ENCODE results near the gene SERPINB1.

SERPINB1 gene

DNA sequence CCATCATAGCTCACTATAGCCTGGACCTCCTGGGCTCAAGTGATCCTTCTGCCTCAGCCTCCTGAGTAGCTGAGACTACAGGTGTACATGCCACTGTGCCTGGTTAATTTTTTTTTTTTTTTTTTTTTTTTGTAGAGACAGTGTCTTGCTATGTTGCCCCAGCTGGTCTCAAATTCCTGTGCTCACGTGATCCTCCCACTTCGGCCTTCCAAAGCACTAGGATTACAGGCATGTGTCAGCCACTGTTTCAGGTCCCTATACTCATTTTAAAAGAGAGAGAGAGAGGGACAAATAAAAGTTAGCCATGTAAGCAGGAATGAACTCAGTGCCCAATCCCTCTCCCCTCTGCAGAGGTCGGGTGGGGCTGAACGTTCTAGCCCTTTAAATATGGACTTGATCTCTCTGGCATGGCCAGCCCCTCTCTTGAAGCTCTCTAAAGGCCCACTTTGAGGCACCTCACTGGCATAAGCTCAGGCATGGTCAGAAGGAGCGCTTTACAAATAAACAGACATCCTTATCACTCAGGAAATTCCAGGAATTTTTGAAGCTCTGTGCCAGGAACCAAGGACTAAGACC is 9.0 kb upstream of the SERPINB1 start:
- in situ Hi-C loops (cut with HindIII; ENCODE audit: low sequenced_read_pairs): no loop called here

DNA sequence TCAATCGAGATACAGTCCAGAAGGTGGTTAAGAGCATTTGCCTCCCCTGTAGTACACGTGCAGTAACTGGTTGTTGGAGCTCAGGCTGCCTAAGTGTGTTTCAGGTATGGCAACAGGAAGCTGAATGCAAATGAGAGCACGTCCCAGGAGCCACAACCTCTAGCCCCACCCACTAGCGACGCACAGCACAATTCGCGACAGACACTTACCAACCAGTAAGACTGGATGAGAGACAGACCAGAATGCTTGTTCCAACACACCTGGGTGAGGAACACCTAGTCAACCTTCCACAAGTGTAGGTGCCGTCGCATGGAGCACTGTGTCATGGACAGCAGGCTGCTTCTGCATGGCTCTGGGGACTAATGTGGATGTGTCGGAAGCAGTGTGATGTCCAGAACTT is 7.2 kb upstream of the SERPINB1 start:
- in situ Hi-C loops (cut with HindIII; ENCODE audit: low sequenced_read_pairs): no loop called here

DNA sequence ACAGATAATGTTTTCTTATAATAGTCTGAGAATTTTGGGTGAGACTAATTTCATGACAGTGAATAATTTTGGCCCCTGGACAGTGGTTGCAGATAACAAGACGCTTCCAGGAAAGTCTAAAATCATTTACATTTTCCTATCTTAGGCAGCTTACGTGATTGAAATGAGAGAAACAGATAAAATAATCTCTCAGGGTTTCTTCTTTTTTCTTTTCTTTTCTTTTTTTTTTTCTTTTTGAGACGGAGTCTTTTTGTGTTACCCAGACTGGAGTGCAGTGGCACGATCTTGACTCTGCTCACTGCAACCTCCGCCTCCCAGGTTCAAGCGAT is 4.2 kb upstream of the SERPINB1 start:
- in situ Hi-C loops (cut with HindIII; ENCODE audit: low sequenced_read_pairs): no loop called here

DNA sequence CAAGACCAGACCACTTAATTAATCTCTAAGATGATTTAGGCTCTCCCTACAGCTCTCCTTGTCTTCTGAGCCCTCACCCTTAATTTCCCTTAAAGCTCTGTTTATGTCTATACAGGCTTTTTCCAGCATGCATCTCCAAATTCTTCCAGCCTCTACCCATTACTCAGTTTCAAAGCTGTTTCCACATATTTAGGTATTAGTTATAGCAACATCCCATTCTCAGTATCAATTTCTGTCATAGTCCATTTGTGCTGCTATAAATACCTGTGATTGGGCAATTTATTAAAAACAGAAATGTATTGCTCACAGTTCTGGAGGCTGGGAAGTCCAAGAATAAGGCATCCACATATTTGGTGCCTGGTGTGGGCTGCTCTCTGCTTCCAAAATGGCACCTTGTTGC is 2.3 kb upstream of the SERPINB1 start:
- in situ Hi-C loops (cut with HindIII; ENCODE audit: low sequenced_read_pairs): no loop called here

DNA sequence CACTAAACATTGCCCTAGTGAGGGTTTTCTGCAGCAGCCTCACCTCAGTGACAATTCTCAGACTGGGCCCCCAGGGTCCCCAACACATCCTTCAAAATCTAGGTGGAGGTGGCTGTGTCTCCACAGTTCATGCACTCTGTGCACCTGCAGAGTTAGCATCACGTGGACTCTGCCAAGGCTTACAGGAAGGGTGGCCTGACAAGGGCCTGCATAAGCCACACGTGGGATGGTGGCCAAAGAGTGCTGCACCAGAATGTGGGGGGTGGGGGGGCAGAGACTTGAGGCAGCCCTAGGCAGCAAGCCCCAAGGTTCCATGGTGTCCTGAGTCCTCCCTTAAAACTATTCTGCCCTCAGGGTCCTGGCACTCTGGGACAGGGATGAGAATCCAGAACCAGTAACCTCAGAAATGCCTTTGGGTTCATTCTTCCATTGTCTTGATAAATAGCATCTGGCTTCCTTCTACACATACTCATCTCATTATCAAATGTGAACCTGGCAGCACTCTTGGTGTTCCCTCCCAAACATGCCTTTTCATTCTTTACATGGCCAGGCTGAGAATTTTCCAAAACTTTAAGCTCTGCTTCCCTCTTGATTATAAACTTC is 1.6 kb upstream of the SERPINB1 start:
- in situ Hi-C loops (cut with HindIII; ENCODE audit: low sequenced_read_pairs): no loop called here

DNA sequence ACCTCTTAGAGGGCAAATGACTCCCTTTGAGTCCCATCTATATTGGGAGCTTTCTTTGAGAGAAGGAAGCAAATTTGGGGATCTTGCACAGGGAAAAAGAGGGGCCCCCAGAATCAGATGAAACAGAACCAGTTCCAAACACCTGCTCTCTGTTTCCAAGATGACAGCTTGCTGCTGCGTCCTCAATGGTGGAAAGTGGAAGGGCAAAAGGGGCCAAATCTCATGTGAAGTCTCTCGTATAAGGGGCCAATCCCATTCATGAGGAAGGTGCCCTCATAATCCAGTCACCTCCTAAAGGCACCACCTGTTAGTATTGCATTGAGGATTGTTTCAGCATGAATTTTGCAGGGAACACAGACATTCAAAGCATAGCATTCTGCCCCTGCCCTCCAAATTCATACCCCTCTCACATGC is 483 bp upstream of the SERPINB1 start:
- in situ Hi-C loops (cut with HindIII; ENCODE audit: low sequenced_read_pairs): no loop called here

DNA sequence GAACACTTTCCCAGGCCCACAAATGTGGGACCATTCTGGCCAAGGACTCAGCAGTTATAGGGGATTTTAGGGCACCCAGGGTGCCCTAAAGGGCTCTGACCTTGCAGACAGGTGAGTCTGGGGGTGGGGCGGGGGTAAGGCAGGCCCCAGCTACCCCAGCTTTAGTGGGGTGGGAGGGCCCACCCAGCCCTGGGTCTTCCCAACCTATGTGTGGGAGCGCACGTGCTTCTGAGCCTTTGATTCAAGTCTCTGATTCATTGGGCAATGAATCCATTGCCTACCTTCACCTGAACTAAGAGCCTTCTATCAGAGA is 958 bp downstream of the SERPINB1 start:
- in situ Hi-C loops (cut with HindIII; ENCODE audit: low sequenced_read_pairs): no loop called here

DNA sequence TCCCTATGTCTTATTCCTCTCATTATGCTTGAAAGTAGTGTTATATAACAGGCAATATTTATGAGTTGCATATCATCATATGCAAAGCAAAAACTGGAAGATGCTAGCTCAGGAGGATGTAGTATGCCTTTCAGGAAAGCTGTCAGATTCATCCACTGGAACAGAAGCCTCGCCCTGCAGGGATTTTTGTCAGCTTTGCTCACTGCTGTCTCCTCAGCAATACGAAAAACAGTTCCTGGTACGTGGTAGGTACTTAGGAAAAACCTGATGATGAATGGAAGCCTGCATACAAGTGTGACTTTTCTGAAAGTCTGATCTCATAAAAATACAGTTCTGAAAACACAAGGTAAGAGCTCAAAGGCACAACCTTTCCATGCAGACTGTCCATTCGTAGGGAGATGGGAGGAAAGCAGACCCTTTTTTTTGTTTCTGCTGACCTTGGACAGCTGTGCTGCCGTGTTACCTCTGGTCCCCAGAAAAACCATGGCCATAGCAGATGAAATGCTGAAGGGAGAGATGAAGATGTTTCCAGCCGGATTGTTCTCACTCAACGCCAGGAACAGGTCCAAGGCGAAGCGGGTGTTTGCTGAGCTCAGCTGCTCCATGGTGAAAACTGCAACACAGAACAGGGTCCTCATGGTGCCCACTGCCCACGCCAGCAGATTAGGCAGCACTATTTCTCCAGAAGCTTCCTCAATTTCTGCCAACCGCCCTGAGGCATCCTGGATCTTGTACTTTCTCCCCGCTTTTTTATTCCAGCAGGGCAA is 1.5 kb downstream of the SERPINB1 start:
- in situ Hi-C loops (cut with HindIII; ENCODE audit: low sequenced_read_pairs): no loop called here

DNA sequence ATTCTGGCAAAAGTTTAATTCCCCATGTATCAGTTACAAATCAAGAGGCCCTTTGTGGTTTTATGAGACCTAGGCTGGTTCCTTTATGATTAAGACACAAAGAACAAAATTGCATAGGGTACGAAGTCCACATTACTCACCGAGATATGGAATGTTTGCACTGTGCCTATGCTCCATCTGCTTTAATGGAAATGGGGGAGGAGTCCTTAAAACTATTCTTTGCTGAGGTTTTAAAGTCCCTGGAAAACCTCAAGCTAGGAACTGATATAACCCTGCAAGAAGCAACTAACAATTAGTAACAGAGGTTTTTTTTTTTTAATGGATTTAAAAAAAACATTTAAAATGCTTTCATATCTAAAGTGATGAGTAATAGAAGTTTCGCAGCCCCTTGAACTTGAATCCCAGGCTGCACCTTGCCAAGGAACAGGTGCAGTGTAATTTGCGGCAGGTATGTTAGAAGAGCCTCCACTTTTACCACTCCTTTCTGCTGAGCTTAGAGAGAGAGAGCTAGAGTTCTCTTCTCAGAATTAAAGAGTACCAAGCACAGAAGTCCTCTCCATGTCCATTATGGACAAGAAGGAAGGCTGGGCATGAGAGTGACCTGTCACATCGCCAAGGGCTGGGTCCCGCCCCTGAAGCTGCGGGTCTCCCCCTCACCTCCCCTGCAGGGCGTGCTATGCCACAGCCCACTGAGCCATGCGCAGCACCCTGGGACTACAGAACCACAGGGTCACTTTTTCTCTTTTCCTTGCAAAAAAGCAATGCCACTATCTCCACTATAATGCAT is 2.3 kb downstream of the SERPINB1 start:
- in situ Hi-C loops (cut with HindIII; ENCODE audit: low sequenced_read_pairs): no loop called here

DNA sequence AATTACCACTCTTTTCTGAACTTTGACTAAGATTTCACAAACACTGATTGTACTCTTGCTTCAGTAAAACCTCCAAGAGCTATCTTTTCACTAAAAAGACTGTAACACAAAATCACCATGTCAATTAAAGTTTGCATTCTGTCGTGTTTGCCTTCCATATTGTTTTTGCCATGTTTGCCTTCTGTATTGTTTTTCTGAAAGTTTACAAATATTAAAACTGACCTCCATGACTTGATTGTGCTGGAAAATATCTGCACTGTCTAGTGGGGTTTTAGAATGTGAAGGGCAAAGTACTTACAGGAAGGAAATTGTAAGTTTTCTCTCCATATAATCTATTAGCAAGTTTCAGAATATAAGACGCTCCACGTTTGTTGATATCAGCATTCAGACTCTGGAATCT is 3.4 kb downstream of the SERPINB1 start:
- in situ Hi-C loops (cut with HindIII; ENCODE audit: low sequenced_read_pairs): no loop called here

DNA sequence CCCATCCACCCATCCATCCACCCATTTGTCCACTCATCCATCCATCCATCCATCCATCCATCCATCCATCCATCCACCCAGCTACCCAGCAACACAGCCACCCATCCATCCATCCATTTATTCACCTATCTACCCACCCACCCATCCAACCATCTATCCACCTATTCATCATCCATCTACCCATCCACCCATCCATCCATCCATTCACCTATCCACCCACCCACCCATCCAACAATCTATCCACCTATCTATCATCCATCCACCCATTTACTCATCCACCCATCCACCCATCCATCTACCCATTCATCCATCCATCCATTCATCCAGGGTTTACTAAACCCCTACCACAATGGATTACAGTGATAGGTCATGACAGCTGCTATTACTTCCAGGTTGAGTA is 7.4 kb downstream of the SERPINB1 start:
- in situ Hi-C loops (cut with HindIII; ENCODE audit: low sequenced_read_pairs): no loop called here

DNA sequence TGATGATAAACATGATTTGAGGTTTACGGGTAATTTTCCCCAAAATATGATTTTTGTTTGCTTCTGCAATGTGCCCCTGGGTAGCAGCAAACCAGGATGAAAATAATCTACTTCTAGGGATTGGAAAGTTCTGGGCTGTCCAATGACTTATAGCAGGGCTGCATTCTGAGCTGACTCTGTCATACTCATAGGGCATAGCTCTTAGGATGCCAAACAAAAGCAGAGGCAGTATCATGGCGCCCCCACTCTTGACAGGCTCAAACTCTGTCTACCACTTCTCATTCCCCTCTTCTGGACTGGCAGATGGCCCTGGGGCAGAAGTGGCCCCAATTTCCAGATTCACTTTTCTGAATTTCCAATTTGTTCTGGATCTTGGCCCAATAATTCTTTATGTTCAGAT is 10.3 kb downstream of the SERPINB1 start:
- in situ Hi-C loops (cut with HindIII; ENCODE audit: low sequenced_read_pairs): no loop called here

DNA sequence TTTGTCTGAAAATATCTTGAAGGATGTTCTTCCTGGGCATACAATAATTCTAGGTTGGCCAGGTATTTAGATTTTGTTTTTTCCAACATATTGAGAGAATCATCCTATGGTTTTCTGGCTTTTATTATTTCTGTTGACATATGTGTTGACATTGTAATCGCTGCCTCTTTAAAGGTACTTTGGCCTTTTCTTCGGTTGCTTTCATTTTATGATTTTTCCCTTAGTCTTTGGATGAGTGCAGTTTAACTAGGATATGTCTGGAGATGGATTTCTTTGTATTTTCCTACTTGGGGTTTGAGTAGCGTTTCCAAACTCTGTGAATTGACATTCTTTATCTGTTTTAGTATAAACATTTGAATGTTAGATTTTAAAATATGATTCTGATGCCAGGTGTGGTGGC is 11.5 kb downstream of the SERPINB1 start:
- in situ Hi-C loops (cut with HindIII; ENCODE audit: low sequenced_read_pairs): no loop called here

DNA sequence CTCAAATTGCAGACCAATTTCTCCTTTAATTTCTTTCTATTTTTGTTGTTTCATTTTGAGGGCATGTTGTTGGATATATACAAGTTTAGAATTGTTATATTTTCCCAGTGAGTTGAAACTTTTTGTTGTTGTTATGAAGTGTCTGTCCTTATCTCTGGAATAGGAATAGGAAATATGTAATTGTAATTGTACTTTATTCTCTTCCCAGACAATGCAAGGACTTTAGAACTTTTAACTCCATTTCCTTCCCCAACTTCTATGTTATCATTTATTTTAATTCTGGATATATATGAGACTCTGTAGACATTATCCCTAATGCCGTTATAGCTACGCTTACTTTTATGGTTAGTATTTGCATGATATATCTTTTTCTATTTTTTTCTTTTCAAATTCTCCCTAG is 12.4 kb downstream of the SERPINB1 start:
- in situ Hi-C loops (cut with HindIII; ENCODE audit: low sequenced_read_pairs): no loop called here

DNA sequence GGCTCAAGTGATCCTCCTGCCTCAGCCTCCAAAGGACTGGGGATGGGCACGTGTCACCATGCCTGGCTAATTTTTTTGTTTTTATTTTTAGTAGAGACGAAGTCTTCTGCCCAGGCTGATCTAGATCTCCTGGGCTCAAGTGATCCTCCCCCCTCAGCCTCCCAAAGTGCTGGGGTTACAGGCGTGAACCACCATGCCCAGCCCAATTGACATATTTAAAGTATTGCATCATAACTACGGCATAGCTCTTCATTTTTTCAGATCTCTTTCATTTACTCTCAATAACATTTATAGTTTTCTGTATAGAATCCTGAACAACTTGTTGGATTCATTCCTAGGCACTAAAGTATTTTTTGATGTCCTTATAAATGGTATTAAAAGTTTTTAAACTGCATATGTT is 13.0 kb downstream of the SERPINB1 start:
- in situ Hi-C loops (cut with HindIII; ENCODE audit: low sequenced_read_pairs): no loop called here

DNA sequence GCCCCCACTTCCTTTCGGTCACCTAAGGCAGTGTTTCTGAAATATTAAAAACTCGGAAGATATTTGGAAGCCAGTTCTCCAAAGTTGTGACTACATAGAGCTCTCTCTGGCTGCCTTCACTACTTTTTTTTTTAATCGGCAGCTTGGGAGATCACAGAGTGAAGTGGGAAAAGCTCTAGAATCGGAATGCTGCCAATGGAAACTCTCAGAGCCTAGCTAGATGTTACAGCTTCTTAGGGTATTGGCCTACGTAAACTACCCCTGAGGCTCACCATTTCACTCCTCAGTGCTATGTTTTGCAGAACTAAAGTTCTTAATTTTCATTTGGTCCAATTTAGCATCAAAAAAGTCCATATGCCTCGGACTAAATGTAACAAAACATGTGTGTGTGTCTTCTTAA is 14.5 kb downstream of the SERPINB1 start:
- in situ Hi-C loops (cut with HindIII; ENCODE audit: low sequenced_read_pairs): no loop called here

DNA sequence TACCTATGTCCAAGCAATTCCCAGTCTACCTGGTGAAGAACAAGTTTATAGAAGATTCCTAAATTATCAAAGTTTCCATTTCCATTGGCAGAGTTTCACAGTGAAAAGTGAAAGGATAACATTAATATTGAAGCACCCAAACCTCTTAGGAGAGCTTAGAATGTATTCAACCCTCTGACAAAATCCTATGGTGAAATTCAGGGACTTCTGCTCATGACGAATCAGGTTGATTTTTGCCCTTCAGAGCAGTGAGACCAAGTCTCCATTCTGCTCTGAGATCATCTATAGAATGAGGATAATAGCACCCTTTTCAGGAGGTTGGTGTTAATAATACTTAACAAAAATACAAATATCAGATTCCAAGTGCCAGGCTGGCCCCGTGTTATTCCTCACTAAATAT is 15.5 kb downstream of the SERPINB1 start:
- in situ Hi-C loops (cut with HindIII; ENCODE audit: low sequenced_read_pairs): no loop called here

DNA sequence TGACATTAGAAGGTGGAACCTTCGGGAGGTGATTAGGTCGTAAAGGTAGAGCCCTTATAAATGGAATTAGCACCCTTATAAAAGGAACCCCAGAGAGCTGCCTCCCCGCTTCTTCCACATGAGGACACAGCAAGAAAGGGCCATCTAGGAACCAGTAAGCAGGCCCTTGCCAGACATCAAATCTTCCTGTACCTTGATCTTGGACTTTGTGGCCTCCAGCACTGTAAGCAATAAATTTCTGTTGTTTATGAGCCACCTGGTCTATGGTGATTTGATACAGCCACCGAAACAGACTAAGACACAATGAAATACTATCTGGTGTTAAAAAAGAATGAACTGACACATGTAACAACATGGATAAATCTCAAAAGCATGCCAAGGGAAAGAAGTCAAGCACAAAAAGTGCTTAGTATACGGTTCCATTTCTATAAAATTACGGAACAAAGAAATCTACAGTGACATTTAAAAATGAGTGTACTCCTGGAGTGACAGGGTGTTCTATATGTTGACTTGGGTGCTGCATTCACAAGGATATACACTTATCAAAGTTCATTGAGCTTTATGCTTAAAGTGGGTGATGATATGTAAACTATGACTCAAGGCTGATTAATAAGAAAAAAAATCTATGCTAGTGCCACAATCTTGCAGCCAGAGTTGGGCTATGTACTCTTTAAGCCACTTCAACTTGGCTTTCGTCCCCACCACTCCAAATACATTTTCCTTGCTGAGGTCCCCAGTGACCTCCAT is 18.4 kb downstream of the SERPINB1 start:
- in situ Hi-C loops (cut with HindIII; ENCODE audit: low sequenced_read_pairs): no loop called here

DNA sequence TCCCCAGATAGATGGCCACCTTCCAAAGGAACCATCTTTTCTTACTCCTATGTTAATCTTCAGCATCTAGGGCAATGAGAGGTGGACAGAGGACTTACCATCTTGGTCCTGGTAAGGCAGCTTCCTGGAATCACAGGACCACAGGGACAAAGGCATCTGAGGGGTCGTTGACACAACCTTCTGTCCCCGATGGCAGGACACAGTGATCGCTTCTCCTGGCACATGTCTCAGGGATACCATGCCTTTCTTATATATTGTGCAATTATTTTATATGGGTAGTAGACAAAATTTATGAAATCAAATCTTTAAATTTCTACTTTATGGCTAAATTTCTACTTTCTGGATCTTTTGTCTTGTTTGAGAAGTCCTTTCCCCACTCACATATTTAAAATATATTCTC is 20.1 kb downstream of the SERPINB1 start:
- in situ Hi-C loops (cut with HindIII; ENCODE audit: low sequenced_read_pairs): no loop called here

DNA sequence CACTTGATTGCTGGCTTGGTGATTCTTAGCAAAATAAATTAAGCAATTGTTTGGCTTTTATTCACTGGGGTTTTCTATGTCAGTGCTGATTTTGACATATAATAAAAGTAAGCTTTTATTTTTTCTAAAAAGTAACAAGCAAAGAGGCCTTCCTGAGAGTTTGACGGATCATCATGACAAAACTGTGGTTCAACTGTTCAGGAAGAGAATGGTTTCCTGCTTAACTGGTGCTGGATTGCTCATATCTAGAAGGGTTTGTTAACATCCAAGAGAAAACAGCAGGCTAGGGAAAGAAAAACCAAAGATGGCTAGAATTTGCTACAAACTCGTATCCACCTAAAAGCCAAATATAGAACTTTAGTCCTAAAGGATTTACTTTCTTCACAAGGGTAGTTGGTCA is 21.2 kb downstream of the SERPINB1 start:
- in situ Hi-C loops (cut with HindIII; ENCODE audit: low sequenced_read_pairs): no loop called here

DNA sequence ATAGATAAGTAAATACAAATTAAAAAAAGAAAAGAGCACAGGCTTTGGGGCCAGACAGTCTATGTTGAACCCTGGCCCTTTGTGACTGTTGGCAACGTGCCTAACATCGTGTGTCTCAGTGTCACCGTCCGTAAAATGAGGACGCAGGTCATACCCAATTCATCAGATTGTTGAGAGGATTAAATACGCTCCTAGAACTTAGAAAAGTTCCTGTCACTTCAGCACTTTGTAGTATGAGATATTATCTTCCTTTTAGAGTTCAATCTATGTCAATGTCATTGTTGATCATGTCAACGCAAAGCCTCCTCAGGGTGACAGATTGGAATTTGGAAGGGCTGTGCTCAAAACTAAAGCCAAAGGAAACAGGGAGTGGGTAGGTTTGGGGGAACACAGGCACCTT is 21.7 kb downstream of the SERPINB1 start:
- in situ Hi-C loops (cut with HindIII; ENCODE audit: low sequenced_read_pairs): no loop called here
